ENCODE measurements around the gene PACRG.

DNA sequence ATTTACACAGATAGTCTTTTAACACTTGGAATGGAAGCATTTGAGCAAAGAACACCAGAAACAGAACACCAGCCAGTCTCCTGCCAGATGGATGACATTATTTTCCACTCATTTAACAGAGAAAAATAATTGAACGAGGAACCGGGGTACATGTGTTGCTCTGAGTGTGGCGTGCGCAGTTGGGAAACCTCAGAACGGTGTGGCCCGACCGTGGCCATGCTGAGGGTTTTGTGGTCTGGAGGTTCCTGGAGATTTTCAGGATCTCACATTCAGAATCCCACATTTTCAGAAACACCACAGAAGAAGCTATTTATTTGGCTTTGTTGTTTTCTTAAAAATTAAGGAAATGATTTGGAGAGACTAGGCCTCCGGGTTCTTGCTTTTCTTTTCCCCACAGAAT, 559.9 kb downstream of the PACRG start:
- TF ChIP-seq, protein P1, sequence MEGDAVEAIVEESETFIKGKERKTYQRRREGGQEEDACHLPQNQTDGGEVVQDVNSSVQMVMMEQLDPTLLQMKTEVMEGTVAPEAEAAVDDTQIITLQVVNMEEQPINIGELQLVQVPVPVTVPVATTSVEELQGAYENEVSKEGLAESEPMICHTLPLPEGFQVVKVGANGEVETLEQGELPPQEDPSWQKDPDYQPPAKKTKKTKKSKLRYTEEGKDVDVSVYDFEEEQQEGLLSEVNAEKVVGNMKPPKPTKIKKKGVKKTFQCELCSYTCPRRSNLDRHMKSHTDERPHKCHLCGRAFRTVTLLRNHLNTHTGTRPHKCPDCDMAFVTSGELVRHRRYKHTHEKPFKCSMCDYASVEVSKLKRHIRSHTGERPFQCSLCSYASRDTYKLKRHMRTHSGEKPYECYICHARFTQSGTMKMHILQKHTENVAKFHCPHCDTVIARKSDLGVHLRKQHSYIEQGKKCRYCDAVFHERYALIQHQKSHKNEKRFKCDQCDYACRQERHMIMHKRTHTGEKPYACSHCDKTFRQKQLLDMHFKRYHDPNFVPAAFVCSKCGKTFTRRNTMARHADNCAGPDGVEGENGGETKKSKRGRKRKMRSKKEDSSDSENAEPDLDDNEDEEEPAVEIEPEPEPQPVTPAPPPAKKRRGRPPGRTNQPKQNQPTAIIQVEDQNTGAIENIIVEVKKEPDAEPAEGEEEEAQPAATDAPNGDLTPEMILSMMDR (IDR thresholded peaks at IDR 0.05), result no peak
- no peak for TF ChIP-seq POLR2A (IDR thresholded peaks at IDR 0.05)

Data from ovary (tissue), 3 donors.